Endothelial cell (in vitro differentiated cells): ENCODE results near the gene BLOC1S2. TPM values are rescaled to one million over a fixed set of nuclear protein-coding genes. Genes with fewer than 3 reads are reported as not detected.

Source experiments
- DNase-seq: peaks from one replicate; pipeline ENCODE4 v3.0.0; 2021; ENCODE audit warnings: low spot score
- H3K27ac Mint-ChIP-seq: one replicate; pipeline ENCODE4 v1.8.0; 2021; ENCODE audit warnings: mixed read lengths, inconsistent platforms; ENCODE audit not compliant: unreplicated experiment
- H3K27me3 Mint-ChIP-seq: one replicate; pipeline ENCODE4 v1.8.0; 2021; ENCODE audit warnings: mild to moderate bottlenecking, moderate library complexity, mixed read lengths, inconsistent platforms; ENCODE audit not compliant: unreplicated experiment
- H3K36me3 Mint-ChIP-seq: one replicate; pipeline ENCODE4 v1.8.0; 2021; ENCODE audit warnings: mild to moderate bottlenecking, low read depth, mixed read lengths, inconsistent platforms; ENCODE audit not compliant: unreplicated experiment
- H3K4me1 Mint-ChIP-seq: one replicate; pipeline ENCODE4 v1.8.0; 2021; ENCODE audit warnings: mild to moderate bottlenecking, mixed read lengths, inconsistent platforms; ENCODE audit not compliant: unreplicated experiment
- H3K4me3 Mint-ChIP-seq: one replicate; pipeline ENCODE4 v1.8.0; 2021; ENCODE audit warnings: mild to moderate bottlenecking, mixed read lengths, inconsistent platforms; ENCODE audit not compliant: unreplicated experiment
- H3K9me3 Mint-ChIP-seq: one replicate; pipeline ENCODE4 v1.8.0; 2021; ENCODE audit warnings: mixed read lengths, inconsistent platforms; ENCODE audit not compliant: unreplicated experiment
- CTCF ChIP-seq: fragments of 200-600 bp; sonication (generic); IDR thresholded peaks from one replicate; pipeline ENCODE4 v1.5.0; 2021; ENCODE audit warnings: antibody characterized with exemption; ENCODE audit not compliant: unreplicated experiment
- total RNA-seq: library from RNA; stranded (reverse); fragmentation: NEBNext Ultra II Directional; extraction: Animal tissue kit (Norgen Biotek cat#: 25700); gene quantifications from one replicate; pipeline ENCODE4 v1.2.1, GENCODE V29; 2021; ENCODE audit not compliant: unreplicated experiment

BLOC1S2 gene
- total RNA-seq, 1 donor from 2014 or later: 63.2 TPM

GRCh38 chr10:100265821-100266485 lies 20.5 kb downstream of the BLOC1S2 start:
- Mint-ChIP-seq H3K4me1 (peaks cover 10% of the 10 kb centered on the region), H3K27me3 (peaks cover 5% of the 10 kb centered on the region), H3K4me3 (peak overlapping the region; percentile 69), H3K27ac (no peak overlapping the region), H3K9me3 (no peaks in the 10 kb centered on the region), H3K36me3 (peaks cover 3% of the 10 kb centered on the region)
- no peak for DNase-seq
- TF ChIP-seq CTCF: no peak

- peaks cover 16% of the 10 kb centered on the region for H3K36me3 Mint-ChIP-seq
- H3K27ac Mint-ChIP-seq: no peak overlapping the region
- H3K9me3 Mint-ChIP-seq: no peaks in the 10 kb centered on the region
- no peak for TF ChIP-seq CTCF
- no peaks in the 10 kb centered on the region for H3K4me1 Mint-ChIP-seq
- no peaks in the 10 kb centered on the region for H3K27me3 Mint-ChIP-seq
- DNase-seq: no peak
- H3K4me3 Mint-ChIP-seq: no peak overlapping the region
Measured at GRCh38 chr10:100254191-100254590, 32.3 kb downstream of the BLOC1S2 start.

GRCh38 chr10:100253041-100253440 lies 33.4 kb downstream of the BLOC1S2 start:
- Mint-ChIP-seq H3K27me3 (no peaks in the 10 kb centered on the region), H3K36me3 (peaks cover 24% of the 10 kb centered on the region), H3K27ac (no peak overlapping the region), H3K4me3 (no peak overlapping the region), H3K9me3 (no peaks in the 10 kb centered on the region), H3K4me1 (no peaks in the 10 kb centered on the region)
- TF ChIP-seq CTCF: no peak
- DNase-seq: no peak

- no peak for DNase-seq
- TF ChIP-seq CTCF: no peak
- H3K27ac Mint-ChIP-seq: no peak overlapping the region
- no peaks in the 10 kb centered on the region for H3K4me1 Mint-ChIP-seq
- no peaks in the 10 kb centered on the region for H3K9me3 Mint-ChIP-seq
- no peak overlapping the region for H3K4me3 Mint-ChIP-seq
- H3K27me3 Mint-ChIP-seq: no peaks in the 10 kb centered on the region
- peaks cover 27% of the 10 kb centered on the region for H3K36me3 Mint-ChIP-seq
Measured at GRCh38 chr10:100248820-100249219, 37.7 kb downstream of the BLOC1S2 start.

- Mint-ChIP-seq H3K27ac (no peak overlapping the region), H3K36me3 (peaks cover 31% of the 10 kb centered on the region)
Measured at GRCh38 chr10:100245484-100246220, 40.8 kb downstream of the BLOC1S2 start.

More at GRCh38 chr10:100245484-100246220, 40.8 kb downstream of the BLOC1S2 start:
- Mint-ChIP-seq H3K4me1 (no peaks in the 10 kb centered on the region), H3K4me3 (no peak overlapping the region), H3K27me3 (no peaks in the 10 kb centered on the region), H3K9me3 (no peaks in the 10 kb centered on the region)
- no peak for TF ChIP-seq CTCF
- DNase-seq: no peak
